Measurements from ENCODE around the gene PCCA.
"Not testable (repeated sequence)": the region's sequence is repeated elsewhere in the genome, so short reads cannot be mapped to it uniquely, and the experiment has no call there.

Gene PCCA

GRCh38 chr13:100364591-100364990, 275.7 kb downstream of the PCCA start:
- no peak for DNase-seq

GRCh38 chr13:100365680-100366079, 276.8 kb downstream of the PCCA start:
- DNase-seq, result no peak

- no peak for DNase-seq
Measured at GRCh38 chr13:100378533-100378932, 289.6 kb downstream of the PCCA start.

DNA sequence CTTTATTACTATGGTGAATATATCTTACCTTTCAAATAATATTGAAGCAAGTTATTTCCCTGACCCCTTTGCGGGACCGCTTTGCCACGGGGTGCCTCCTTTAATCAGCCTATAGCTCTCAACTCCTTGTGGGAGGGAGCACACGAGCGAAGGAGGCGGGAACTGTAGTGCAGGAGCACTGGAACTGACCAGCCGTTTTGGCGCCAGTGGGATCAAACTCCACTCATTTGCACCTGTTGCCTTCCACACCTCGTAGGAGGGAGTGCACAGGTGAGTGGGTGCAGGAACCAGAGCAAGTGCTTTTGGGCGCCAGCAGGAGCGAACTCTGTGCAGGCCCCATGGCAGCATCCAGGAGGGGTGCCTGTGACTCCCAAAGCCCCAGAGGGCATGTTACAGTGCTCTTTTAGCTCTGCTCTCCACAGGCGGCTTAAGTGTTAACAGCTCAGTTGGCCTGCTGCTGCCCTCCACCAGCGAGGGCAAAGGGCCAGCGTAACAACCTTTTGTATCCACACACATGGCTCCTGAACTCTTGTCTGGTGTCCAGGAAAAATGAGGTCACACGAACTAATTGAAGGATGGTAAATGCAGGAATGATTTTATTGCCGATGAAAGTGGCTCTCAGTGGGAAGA, 292.8 kb downstream of the PCCA start:
- no peak for DNase-seq

- DNase-seq, result no peak
Measured at GRCh38 chr13:100382785-100383184, 293.9 kb downstream of the PCCA start.

GRCh38 chr13:100387416-100387815, 298.5 kb downstream of the PCCA start:
- peak; percentile 58 for DNase-seq

- DNase-seq, result not testable (repeated sequence)
Measured at GRCh38 chr13:100388150-100388549, 299.3 kb downstream of the PCCA start.

- no peak for DNase-seq
Measured at GRCh38 chr13:100388923-100389322, 300.0 kb downstream of the PCCA start.

DNA sequence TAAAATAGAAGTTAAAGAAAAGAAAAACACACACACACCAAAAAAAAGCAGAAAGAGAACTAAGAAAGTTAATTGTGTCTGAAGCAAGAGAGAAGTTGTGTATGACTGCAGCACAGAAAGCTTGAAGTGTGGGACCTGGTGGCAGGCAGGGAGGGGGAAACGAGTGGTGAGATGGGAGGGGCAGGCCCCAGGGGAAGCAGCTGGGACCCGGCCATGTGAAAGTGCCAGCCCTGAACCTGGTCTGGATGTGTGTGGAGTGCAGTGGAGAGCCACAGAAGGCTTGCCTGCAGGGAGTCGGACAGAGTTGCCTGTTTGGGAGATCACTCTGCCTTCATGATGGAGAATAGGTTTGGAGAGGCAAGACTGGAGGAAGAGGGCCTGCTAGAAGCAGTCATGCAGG, 300.7 kb downstream of the PCCA start:
- DNase-seq, result peak; percentile 9

- no peak for DNase-seq
Measured at GRCh38 chr13:100392709-100393630, 304.1 kb downstream of the PCCA start.

- peak; percentile 24 for DNase-seq
Measured at GRCh38 chr13:100394005-100394695, 305.3 kb downstream of the PCCA start.

- DNase-seq, result no peak
Measured at GRCh38 chr13:100395698-100396373, 306.9 kb downstream of the PCCA start.

GRCh38 chr13:100396776-100397175, 307.9 kb downstream of the PCCA start:
- no peak for DNase-seq

DNA sequence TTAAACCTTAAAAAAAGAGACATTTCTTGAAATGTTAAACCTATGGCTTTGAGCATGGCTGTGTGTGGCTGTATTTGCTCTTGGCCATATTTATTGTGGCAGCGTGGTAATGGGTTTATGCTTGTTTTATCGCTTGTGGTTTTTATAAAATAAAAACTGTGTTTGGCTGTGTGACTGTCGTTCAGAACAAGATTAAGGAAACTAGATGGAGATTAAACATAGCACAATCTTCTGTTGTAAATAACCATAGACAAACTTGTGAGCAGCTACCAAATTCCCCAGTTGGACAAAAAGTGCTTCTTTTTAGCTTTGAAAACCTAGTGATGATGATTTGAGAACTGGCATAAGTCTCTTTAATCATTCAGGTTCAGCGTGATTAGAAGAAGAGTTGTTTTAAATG, 308.7 kb downstream of the PCCA start:
- DNase-seq, result no peak

DNA sequence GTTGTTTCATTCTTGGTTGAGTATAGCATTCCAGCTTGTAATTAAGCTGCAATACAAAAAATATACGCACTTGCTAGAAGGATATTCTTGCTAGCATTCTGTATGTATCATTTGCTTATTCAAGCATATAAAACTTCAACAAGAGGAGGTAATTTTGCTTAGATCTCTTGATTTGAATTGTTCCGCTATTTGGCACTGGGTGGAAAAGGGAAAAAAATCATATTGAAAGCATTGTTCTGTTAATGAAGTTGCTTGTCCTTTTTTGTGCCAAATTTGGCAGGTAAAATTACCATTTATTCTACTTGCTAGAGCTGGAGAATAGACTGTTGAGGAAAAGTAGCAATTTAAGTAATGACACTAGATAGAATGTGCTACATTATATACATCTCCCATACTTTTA, 309.5 kb downstream of the PCCA start:
- peak; percentile 61 for DNase-seq

- DNase-seq, result peak; percentile 98
Measured at GRCh38 chr13:100399455-100399854, 310.6 kb downstream of the PCCA start.

- DNase-seq, result no peak
Measured at GRCh38 chr13:100403675-100404074, 314.8 kb downstream of the PCCA start.

DNA sequence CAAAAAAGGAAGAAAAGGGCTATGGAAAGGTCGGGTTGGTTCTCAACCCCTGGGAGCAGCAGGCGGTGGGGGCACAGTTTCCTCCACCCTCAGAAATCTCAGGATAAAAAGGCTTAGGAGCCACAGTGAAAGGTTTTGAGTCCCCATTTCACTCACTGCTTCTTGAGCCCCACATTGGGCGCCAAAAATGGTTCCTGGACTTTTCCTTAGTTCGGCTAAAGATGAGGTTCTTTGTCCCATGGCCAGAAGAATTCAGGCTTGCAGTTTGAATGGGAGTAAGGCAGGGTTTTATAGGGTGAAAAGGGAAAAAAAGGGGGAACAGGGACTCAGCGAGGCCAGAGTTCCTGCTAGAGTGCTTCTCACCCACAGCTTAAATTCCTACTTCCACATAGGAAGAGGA, 320.2 kb downstream of the PCCA start:
- no peak for DNase-seq

DNA sequence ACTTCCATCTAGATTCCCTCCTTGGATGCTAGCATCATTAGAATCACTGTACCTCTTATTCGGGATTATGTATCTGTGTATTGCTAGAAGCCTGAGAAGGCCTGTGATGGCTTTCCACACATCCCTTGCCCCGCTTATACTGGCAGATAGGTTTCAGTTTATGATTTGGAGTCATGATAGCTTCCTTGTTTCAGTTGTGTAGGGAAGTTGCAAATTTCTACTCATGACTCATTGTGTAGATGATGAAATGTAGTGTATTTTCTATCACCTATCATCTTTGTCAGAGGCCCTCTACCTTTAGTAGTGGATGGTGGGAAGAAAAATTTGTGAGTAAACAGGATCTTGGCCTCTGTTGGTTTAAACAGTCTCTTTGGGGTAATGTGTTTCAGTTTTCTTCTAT, 334.5 kb downstream of the PCCA start:
- no peak for DNase-seq

DNA sequence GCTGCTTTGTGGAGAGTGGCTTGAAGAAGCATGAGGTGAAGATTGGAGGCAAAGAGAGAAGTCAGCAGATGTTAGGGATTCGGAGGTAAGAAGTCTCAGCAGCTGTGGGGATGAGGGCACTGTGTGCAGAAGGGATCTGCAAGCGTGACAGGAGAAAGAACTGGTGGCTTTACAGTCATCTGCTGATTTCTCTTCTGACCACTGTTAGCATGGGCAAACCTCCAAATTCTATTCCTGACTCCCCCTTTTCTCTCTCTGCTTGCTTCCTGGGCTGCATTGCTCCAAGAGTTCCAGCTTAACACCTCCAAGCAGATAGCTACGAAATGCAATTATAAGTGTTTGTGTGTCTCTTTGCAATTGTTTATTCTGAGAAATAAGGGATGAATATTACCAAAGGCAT, 340.1 kb downstream of the PCCA start:
- DNase-seq, result no peak

GRCh38 chr13:100432611-100433010, 343.7 kb downstream of the PCCA start:
- DNase-seq, result no peak

DNA sequence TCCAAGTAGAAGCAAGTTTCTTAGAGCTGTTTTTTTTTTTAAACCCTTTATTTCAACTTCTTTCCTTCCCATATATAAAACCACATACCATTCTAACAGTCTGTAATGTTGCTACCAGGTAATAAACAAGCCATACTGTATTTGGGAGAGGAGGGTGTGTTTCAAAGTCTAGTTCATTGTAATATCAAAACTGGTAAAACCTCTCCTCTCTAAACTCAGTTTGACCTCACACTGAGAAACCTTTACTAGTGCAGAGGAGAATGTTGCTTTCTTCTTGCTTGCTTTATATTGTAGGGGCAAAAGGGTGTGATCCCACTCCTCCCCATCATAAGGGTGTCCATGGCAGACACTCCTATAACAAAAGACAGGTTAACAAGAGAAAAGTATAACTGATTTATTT, 344.6 kb downstream of the PCCA start:
- no peak for DNase-seq
